HG02678 (cell line): ENCODE measurements around the gene ZNF124.
A peak's percentile ranks its signal among the peaks of the same experiment; 100 is the strongest.
"Not testable (repeated sequence)": the region's sequence is repeated elsewhere in the genome, so short reads cannot be mapped to it uniquely, and the experiment has no call there.

ENCODE experiments used
- ATAC-seq: cut with Tn5 transposase; IDR thresholded peaks from one replicate; pipeline ENCODE4 v1.9.1; 2021; ENCODE audit warnings: mild to moderate bottlenecking, moderate library complexity; ENCODE audit not compliant: unreplicated experiment

The ZNF124 gene

GRCh38 chr1:247173431-247173830 lies 1.6 kb upstream of the ZNF124 start:
- ATAC-seq: no peak

- no peak for ATAC-seq
Measured at GRCh38 chr1:247172996-247173395, 1.2 kb upstream of the ZNF124 start.

GRCh38 chr1:247171443-247171842 lies 377 bp downstream of the ZNF124 start:
- ATAC-seq: peak; percentile 55

- no peak for ATAC-seq
Measured at GRCh38 chr1:247165674-247166073, 6.1 kb downstream of the ZNF124 start.

GRCh38 chr1:247164694-247165093 lies 7.1 kb downstream of the ZNF124 start:
- ATAC-seq: no peak

- no peak for ATAC-seq
Measured at GRCh38 chr1:247156787-247157232, 15.0 kb downstream of the ZNF124 start.

- no peak for ATAC-seq
Measured at GRCh38 chr1:247147781-247148180, 24.0 kb downstream of the ZNF124 start.

GRCh38 chr1:247147120-247147519 lies 24.7 kb downstream of the ZNF124 start:
- not testable (repeated sequence) for ATAC-seq

GRCh38 chr1:247146671-247147070 lies 25.1 kb downstream of the ZNF124 start:
- no peak for ATAC-seq

GRCh38 chr1:247145279-247145678 lies 26.5 kb downstream of the ZNF124 start:
- ATAC-seq: no peak

- not testable (repeated sequence) for ATAC-seq
Measured at GRCh38 chr1:247139557-247139956, 32.3 kb downstream of the ZNF124 start.

GRCh38 chr1:247131236-247131635 lies 40.6 kb downstream of the ZNF124 start:
- ATAC-seq: no peak

- not testable (repeated sequence) for ATAC-seq
Measured at GRCh38 chr1:247127519-247128282, 44.1 kb downstream of the ZNF124 start.

GRCh38 chr1:247126601-247127000 lies 45.2 kb downstream of the ZNF124 start:
- ATAC-seq: peak; percentile 54

GRCh38 chr1:247126166-247126565 lies 45.7 kb downstream of the ZNF124 start:
- peak; percentile 98 for ATAC-seq

- ATAC-seq: no peak
Measured at GRCh38 chr1:247121382-247121781, 50.4 kb downstream of the ZNF124 start.

GRCh38 chr1:247120408-247120668 lies 51.5 kb downstream of the ZNF124 start:
- not testable (repeated sequence) for ATAC-seq

GRCh38 chr1:247119600-247120407 lies 52.0 kb downstream of the ZNF124 start:
- ATAC-seq: no peak

- no peak for ATAC-seq
Measured at GRCh38 chr1:247118946-247119446, 52.8 kb downstream of the ZNF124 start.

- no peak for ATAC-seq
Measured at GRCh38 chr1:247115545-247115944, 56.3 kb downstream of the ZNF124 start.

- ATAC-seq: no peak
Measured at GRCh38 chr1:247115141-247115510, 56.7 kb downstream of the ZNF124 start.
